Measurements from ENCODE around the gene RHOXF1. TPM values are rescaled to one million over a fixed set of nuclear protein-coding genes. Genes with fewer than 3 reads are reported as not detected.
"Not testable (repeated sequence)": the region's sequence is repeated elsewhere in the genome, so short reads cannot be mapped to it uniquely, and the experiment has no call there.

The RHOXF1 gene
- total RNA-seq, 1 donor from 2014 or later, result not detected

DNA sequence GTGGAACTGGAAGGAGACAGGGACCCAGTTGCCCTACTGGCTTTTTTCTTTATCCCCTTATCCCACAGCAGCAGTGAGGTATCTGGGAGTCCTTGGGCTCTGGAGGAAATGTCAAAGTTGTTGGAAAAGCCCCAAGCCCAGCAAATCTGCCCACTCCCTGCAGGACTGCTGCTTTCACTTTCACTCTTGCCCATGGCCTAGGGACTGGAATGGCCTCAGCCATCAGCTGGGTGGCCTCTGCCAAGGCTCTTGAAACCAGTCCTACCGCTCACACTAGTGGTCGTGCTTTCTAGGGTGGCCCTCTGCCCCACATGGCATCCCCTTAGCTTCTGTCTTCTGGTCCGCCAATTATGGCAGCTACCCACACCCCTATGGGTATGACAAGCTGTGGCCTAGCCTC lies 9.7 kb upstream of the RHOXF1 start:
- no peak for TF ChIP-seq CTCF (IDR thresholded peaks at IDR 0.05)
- intact Hi-C loops (cut with micrococcal nuclease), result no loop called here
- Mint-ChIP-seq H3K4me3 (no peak overlapping the region), H3K36me3 (ENCODE audit: low read depth) (no peaks in the 10 kb centered on the region), H3K27me3 (no peaks in the 10 kb centered on the region), H3K9me3 (no peaks in the 10 kb centered on the region), H3K4me1 (no peaks in the 10 kb centered on the region), H3K27ac (no peak overlapping the region)
- ATAC-seq (ENCODE audit: low read depth) (no peak), DNase-seq (no peak)
- CTCF ChIA-PET, result no interaction called here
- POLR2A ChIA-PET, result no interaction called here

DNA sequence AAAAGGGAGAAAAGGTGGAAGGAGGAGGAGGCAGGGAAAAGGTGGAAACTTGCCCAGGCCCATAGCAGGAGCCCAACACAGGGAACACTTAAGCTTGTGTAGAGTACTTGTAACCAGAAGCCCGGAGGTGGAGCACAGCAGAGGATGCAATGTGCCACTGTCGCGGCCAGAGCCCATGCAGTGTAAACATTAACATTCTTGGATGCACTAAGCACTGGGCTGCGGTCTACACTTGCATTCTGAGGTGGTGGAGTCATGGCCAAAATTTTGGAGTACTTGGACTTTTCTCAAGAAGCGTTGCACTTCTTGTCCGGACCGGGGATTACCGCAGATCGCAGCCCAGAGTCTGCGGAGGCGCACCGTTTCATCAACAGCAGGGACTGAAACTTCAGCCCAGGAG lies 4.5 kb upstream of the RHOXF1 start:
- TF ChIP-seq CTCF (IDR thresholded peaks at IDR 0.05), result no peak
- CTCF ChIA-PET, result no interaction called here
- no peak for ATAC-seq (ENCODE audit: low read depth)
- DNase-seq, result no peak
- Mint-ChIP-seq H3K4me3 (no peak overlapping the region), H3K27ac (no peak overlapping the region), H3K27me3 (no peaks in the 10 kb centered on the region), H3K36me3 (ENCODE audit: low read depth) (no peaks in the 10 kb centered on the region), H3K4me1 (no peaks in the 10 kb centered on the region), H3K9me3 (no peaks in the 10 kb centered on the region)
- POLR2A ChIA-PET, result no interaction called here
- intact Hi-C loops (cut with micrococcal nuclease), result no loop called here

- ChIA-PET CTCF (no interaction called here), POLR2A (no interaction called here)
- H3K4me1 Mint-ChIP-seq, result no peaks in the 10 kb centered on the region
- intact Hi-C loops (cut with micrococcal nuclease), result loop anchor here (10.0 kb wide), 1 partner anchor 93 kb away; no protein-coding TSS in a partner anchor
- no peak overlapping the region for H3K4me3 Mint-ChIP-seq
- TF ChIP-seq CTCF (IDR thresholded peaks at IDR 0.05), result no peak
- DNase-seq (no peak), ATAC-seq (ENCODE audit: low read depth) (no peak)
- peaks cover 2% of the 10 kb centered on the region for H3K27me3 Mint-ChIP-seq
- no peaks in the 10 kb centered on the region for H3K36me3 Mint-ChIP-seq (ENCODE audit: low read depth)
- H3K27ac Mint-ChIP-seq, result no peak overlapping the region
- no peaks in the 10 kb centered on the region for H3K9me3 Mint-ChIP-seq
These were observed 4.1 kb downstream of the RHOXF1 start for GRCh38 chrX:120111611-120112010.

DNA sequence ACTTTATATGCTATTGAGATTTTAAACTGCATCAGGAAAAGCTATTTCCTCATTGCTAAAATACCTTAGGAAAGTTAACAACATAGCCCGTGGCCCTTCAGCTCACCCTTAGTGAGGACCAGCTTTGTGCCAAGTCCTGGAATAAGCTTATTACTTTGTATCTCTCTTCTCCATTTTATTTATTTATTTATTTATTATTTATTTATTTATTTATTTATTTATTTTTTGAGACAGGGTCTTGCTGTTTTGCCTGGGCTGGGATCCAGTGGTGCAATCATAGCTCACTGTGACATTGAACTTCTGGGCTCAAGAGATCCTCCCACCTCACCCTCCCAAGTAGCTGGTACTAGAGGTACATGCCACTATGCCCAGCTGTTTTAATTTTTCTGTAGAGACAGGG lies 6.3 kb downstream of the RHOXF1 start:
- Mint-ChIP-seq H3K27ac (no peak overlapping the region), H3K36me3 (ENCODE audit: low read depth) (no peaks in the 10 kb centered on the region), H3K27me3 (no peaks in the 10 kb centered on the region), H3K4me1 (no peaks in the 10 kb centered on the region), H3K9me3 (peaks cover 4% of the 10 kb centered on the region), H3K4me3 (no peak overlapping the region)
- no peak for TF ChIP-seq CTCF (IDR thresholded peaks at IDR 0.05)
- ChIA-PET POLR2A (no interaction called here), CTCF (no interaction called here)
- no peak for ATAC-seq (ENCODE audit: low read depth)
- intact Hi-C loops (cut with micrococcal nuclease), result no loop called here
- DNase-seq, result no peak

- H3K27me3 Mint-ChIP-seq; POLR2A ChIA-PET; H3K36me3 Mint-ChIP-seq (ENCODE audit: low read depth): not testable (repeated sequence)
These were observed 11.0 kb downstream of the RHOXF1 start for GRCh38 chrX:120104707-120105106.

DNA sequence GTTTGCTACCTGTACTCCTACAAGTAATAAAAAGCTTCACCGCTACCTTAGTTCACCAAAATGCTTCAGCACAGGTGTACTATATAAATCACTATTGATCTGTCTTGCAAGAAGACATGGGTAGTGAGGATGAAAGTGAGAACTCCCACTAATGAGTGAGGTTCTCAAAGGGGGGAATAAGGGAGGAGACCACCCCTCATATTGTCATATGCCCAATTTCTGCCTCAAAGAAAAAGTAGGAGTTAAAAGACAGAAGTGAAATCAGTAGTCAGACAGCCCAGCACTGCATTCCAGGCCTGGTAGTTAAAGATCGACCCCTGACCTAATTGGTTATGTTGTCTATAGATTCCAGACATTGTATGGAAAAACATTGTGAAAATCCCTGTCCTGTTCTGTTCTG lies 14.7 kb downstream of the RHOXF1 start:
- POLR2A ChIA-PET; ATAC-seq (ENCODE audit: low read depth); H3K36me3 Mint-ChIP-seq (ENCODE audit: low read depth); H3K27ac Mint-ChIP-seq; DNase-seq; H3K4me3 Mint-ChIP-seq; H3K4me1 Mint-ChIP-seq; intact Hi-C loops (cut with micrococcal nuclease); H3K27me3 Mint-ChIP-seq; CTCF ChIA-PET: not testable (repeated sequence)
- H3K9me3 Mint-ChIP-seq, result peaks cover 10% of the 10 kb centered on the region

More at GRCh38 chrX:120104707-120105106, 11.0 kb downstream of the RHOXF1 start:
- CTCF ChIA-PET; H3K4me3 Mint-ChIP-seq; H3K4me1 Mint-ChIP-seq; ATAC-seq (ENCODE audit: low read depth); intact Hi-C loops (cut with micrococcal nuclease); H3K27ac Mint-ChIP-seq; DNase-seq; H3K9me3 Mint-ChIP-seq: not testable (repeated sequence)
